HG02970 (cell line): ENCODE results near the gene MAGI1.

Source experiments
- ATAC-seq: cut with Tn5 transposase; IDR thresholded peaks from one replicate; pipeline ENCODE4 v1.9.1; 2021; ENCODE audit warnings: mild to moderate bottlenecking, moderate library complexity, moderate number of reproducible peaks; ENCODE audit not compliant: unreplicated experiment, low FRiP score

Gene MAGI1

DNA sequence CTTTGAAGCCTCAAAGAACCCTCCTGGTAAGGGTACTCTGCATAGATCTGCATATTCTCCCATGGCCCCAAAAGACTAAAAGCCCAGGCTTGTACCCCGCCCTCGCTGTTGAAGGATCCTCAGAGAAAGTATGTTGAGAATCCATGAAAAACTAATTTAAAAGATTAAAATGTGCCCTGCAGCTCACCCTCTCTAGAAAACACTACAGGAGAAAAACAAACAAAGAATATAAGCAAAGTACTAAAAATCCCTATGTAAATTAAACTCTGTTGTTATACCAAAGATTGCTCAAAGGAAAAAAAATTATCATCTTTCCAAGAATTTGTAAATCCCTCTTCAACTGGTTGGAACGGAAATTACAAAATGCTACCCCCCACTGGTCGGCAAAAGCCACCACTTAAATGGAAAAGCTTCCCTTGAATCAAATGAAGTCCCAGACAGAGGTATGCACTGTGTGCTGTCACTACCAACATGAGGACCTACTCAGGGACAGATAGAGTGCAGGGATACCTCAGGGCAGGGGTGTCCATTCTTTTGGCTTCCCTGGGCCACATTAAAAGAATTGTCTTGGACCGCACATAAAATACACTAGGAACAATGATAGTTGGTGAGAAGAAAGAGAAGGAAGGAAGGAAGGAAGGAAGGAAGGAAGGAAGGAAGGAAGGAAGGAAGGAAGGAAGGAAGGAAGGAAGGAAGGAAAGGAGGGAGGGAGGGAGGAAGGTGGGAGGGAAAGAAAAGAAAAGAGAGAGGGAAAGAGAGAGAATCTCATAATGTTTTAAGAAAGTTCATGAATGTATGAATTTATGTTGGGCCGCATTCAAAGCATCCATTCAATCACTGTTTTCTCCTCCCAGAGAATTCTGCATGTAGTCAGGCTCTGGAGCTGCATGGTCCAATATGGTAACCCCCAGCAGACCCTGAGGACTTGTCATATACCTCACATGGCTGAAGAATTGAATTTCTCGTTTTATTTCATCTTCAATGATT lies 88.1 kb downstream of the MAGI1 start:
- ATAC-seq, result no peak

DNA sequence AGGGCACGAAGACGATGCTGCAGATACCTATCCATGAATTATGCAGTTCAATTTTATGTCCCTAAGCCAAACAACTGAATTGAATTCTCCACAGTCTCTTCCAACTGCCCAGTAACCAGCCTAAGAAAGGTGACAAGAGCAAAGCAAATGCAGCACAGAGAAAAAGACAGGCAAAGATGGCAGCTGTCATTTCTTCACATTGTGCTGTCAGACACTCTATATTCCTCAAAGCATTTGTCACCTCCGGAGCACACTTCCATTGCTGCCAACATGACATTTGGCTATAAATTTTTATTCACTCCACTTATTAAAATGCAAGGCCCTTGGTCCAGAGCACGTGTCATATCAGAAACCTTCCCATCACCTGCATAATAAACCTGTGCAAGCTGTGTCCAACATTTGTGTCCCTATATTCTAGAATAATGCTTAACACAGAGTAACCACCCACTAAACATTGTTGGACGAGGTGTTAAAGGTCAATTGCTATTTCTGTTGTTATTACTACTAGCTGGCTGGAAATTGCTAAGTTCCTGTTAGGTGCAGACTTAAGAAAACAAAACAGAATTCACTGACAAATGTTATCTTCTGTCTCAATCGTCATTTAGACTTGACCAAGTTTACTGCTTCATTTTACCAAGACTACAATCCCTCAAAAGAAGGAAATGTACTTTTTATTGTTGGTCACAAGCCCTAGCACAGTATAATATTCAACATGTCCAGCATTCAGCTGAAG lies 89.7 kb downstream of the MAGI1 start:
- no peak for ATAC-seq

DNA sequence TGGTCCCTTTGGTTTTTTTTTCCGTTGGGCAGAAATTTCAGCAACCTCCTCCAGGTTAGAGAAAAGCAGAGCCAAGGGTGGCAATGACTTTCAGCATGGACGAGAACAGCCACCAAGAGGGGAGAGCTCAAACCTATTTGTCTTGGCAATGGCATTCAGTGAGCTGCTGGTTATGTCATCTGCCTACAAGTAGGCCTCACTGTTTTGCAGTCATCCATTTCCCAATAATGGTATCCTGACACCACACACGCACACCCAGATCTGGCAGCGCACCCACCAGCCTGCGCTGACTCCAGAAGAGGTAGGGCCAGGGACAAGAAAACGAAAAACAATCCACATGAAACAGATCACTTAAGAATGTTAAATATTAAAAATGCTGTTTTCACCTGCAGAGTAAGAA lies 92.3 kb downstream of the MAGI1 start:
- no peak for ATAC-seq

DNA sequence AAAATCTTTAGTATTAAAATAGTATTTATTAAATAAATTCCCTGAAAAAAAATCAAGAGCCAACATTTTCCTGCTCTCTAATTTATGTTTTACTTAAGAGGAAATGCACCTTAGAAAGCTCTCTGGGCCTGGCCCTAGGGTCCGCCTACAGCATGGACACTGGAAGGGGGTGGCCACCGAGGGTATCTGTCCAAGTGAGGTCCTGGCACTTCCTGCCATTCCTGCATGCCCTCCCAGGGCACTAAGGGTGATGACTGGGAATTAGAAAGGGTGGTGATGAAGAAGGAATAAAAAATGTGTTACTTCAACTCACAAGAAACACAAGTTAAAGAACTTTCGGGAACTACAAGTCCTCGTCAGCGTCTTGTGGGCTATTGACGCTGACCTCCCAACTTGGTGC lies 92.8 kb downstream of the MAGI1 start:
- no peak for ATAC-seq

DNA sequence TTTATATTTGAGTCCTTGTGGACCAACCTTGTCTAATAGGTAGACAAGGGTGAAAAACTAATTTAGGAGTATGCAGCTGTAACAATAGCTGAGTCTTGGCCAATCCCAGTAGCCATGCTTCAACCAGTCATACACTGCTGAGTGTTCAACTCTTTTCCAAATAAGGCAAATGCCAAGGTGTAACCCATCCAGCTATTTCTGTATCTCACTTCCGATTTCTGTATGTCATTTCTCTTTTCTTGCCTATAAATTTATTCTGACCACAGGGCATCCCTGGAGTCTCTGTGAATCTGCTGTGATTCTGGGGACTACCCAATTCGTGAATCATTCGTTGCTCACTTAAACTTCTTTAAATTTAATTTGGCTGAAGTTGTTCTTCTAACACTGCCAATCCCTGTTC lies 93.2 kb downstream of the MAGI1 start:
- ATAC-seq, result no peak

DNA sequence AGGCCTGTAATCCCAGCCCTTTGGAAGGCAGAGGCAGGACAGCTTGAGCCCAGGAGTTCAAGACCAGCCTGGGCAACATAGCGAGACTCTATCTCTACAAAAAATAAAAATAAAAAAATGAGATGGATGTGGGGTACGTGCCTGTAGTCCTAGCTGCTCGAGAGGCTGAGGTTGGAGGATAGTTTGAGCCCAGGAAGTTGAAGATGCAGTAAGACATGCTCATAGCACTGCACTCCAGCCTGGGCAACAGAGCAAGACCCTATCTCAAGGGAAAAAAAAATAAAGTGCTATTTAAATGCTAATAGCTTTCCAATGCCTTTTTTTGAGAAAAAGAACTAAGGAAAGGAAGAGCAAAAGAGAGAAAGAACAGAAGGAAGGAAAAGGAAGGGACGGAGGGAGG lies 94.5 kb downstream of the MAGI1 start:
- no peak for ATAC-seq

DNA sequence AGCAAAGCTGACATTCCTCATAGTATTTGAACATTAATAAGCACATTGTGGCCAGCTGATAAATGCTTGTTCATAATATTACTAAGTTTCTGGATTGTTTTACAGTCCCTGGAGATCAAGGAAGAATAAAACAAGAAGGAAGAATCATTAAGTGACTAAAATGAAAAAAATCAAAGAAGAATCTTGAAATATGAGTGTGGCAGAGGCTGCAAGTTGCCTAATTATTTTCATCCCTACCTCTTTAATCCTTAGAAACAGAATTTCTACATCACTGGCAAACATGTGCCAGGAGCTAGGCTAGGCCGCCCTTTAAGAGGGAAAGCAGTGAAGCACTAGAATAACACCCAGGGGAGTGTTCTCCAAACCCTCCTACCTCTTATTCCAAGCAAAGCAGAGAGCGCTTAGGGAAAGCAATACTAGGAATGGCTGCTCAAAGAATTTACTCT lies 98.9 kb downstream of the MAGI1 start:
- ATAC-seq, result no peak

DNA sequence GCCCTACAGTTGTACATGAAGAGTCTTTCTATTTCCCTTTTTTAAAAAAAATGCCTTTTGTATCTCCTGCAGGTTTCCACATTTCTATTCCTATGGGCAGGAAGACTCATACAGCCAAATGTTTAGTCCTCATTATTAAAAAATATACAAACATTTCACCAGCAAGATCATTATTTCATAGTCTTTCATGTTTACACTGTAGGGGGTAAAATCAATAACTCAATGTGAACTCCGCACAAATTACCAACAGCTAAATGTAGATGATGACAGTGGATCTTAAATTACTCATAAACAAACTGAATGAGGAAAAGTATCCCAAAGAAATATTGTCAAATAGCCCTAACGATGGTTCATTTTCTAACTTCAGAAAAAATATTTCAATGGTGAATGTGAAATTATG lies 99.5 kb downstream of the MAGI1 start:
- no peak for ATAC-seq

DNA sequence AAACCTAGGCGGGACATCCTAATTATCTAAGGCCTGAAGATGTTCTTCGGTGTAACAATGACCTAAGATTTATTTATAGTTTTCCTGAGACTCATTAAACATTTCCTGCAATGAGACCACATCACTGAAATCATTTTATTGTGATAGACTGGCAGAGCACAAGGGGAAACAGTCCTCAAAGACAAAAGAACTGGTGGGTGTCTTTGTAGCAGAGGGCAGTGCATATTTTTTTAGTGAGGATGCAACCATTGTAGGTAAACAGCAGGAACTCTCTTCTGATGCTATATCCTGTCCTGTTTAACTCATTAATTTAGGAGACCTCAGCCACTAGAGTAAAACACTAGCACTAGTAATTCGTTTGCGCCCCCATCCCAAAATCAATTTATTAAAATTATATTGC lies 100.0 kb downstream of the MAGI1 start:
- ATAC-seq, result no peak

DNA sequence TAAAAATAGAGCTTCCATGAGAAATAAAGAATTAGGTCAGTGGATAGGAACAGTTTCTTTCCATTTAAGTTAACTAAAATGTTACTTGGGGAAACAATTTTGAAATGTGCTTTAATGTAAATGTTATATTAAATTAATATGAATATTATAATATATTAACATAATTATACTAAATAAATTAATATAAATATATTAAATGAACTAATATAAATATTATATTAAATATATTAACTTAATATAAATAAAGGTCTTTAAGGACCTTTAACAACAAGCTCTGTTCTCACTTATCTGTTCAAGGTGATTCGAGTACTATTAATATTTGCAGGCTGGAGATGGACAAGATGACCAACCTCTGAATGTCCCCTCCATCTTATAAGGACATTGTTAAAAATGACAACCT lies 100.6 kb downstream of the MAGI1 start:
- ATAC-seq, result no peak

DNA sequence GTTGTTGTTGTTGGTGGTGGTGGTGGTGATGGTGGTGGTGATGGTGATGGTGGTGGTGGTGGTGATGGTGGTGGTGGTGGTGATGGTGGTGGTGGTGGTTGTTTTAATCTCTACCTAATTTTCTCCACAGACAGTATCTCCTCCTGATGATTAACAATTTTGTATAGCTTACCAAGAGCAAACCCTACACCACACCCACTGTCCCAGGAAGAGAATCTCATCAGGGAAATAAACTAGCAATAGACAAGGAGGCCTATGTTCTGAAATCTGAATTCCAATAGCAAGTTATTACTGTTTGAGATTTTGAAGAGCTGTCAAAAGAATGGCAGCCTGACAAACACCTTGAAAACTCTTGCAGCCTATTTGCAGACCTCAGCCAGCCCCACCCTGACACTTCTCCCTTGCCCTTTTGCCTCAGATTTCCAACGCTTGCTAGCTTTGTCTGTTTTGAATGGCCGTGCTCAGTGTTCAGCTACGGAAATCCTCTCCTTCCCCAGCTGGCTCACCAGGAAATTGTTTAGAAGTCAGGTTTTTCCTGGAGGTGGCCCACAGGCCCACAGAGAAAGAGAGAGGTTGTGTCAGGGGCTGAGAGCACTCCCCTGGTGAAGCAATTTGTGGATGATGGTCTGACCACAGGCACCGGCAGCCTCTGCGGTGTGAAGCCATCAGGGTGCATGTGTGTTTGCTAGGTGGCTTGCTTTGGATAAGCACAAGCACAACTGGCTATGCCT lies 101.6 kb downstream of the MAGI1 start:
- no peak for ATAC-seq

DNA sequence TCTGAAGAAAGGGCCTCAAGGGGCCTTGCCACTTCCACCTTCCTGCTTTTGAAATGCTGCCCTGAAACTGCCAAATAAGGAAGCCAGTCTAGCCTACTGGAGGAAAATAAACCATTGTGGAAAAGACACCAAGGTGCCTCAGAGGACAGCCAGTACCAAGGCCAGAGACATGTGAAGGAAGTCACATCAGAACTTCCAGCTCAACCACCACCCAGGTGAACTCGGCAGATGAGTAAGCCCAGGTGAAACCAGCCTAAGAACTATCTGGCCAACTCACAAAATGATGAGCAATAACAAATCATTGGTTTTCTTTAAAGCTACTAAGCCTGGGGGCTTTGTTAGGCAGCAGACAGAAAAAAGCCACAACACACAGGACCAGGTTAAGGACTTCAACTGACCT lies 103.0 kb downstream of the MAGI1 start:
- ATAC-seq, result no peak

DNA sequence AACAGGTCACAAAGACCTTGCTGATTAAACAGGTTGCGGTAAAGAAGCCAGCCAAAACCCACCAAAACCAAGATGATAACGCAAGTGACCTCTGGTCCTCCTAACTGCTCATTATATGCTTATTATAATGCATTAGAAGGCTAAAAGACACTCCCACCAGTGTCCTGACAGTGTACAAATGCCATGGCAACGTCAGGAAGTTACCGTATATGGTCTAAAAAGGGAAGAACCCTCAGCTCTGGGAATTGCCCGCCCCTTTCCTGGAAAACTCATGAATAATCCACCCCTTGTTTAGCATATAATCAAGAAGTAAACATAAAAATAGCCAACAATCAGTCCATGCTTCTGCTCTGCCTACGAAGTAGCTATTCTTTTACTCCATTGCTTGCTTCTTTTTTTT lies 108.1 kb downstream of the MAGI1 start:
- ATAC-seq, result no peak

DNA sequence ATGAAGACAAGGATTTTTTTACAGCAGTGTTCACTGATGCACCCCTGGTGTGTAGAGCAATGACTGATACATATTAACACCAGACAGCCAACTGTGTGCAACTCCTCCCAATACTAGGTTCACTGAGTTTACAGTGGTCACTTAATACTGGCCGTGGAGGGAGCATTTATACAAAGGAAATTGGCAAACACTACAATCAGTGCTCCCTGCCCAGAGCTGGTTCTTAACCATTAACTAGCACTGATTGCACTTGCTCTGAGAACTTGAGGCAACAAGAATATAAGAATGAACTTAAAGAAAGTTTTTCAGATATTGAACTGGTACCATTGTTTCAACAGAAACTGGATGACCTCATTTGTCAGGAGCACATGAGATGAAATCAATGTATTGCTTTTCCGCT lies 110.6 kb downstream of the MAGI1 start:
- ATAC-seq, result no peak

DNA sequence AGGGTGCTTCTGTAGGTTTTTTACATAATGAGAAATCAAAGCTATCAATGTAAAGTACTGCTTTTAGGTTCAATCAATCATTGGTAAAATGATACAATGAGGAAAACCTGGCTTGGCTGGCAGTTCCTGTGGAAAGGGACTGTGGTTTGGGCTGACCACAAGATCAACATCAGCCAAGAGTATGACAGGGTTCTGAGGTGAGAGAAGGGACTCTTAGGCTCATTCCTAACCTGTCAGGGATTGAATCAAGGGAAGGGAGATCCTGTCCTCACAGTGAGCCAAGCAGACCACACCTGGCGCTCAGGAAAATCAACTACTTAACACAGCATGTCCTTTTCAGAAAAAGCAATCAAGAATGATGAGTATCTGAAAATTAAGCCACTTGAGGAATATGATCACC lies 111.1 kb downstream of the MAGI1 start:
- ATAC-seq, result no peak

DNA sequence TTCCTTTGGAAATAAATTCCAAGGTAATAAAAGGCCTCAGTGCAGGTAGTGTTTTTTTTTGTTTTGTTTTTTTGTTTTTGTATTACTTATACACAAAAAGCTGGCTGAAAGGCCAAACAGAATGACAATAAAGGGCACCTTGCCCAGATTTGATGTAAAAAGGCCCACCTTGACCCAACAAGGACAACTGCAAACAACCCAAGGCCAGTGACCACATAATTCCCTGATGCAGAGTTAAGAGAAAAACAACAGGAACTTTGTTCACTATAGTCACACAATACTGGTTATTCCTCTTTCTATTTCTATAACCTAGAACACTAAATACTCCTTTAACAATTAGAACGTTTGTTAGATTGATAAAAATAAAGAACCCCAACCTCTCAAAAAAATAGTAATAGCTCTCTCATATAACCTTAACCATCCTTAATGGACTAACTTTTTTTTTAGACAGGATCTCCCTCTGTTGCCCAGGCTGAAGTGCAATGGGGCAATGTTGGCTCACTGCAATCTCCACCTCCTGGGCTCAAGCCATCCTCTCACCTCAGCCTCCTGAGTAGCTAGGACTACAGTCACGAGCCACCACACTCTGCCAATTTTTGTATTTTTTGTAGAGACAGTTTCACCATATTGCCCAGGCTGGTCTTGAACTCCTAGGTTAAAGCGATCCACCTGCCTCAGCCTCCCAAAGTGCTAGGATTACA lies 113.3 kb downstream of the MAGI1 start:
- no peak for ATAC-seq

DNA sequence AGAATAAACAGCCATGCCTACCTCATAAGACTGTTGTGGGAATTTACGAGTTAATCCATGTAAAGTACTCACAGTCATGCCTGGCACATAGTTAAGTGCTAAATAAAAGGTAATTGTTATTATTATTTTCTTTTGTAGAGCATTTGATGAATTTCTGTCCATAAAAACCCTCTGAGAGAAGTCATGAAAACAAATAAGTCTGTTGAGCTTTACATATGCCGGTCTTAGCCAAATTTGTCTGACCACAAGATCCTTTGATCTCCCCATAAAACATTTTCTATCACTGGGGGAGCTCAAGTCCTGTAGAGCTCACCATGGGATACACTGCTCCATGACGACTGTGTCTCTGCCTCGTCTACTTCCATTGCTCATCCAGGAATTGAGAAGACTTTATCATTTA lies 114.0 kb downstream of the MAGI1 start:
- ATAC-seq, result no peak

DNA sequence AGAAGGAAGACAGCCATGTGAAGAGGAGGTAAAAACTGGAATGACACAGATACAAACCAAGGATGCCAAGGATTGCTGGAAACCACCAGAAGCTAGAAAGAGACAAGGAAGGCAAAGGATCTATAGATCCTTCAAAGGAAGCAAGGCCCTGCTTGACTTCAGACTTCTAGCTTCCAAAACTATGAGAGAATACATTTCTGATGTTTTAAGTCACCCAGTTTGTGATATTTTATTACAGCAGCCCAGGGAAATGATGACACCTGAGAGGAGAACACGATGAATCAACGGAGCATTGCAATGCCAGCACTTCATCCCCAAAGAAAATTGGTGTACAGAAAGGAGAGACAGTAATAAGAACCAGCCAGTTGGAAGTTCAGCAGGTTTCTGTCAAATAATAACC lies 116.3 kb downstream of the MAGI1 start:
- ATAC-seq, result no peak

DNA sequence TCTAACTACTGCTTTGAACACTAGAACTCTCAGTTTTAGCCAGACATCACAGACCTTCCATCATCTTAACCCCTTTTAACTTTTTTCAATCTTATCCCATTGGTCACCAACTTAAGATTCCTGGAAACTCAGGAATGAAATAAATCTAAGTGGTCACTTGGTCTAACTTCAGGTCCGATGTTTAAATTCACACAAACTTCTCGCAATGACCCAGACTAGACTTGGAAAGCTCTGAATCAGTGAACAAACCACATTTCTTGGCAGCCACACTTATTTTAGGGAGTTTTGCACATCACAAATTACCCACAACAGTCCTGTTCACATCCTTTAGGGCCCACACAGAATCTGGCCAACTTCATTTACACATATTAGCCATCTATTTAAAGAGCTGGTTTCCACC lies 118.9 kb downstream of the MAGI1 start:
- no peak for ATAC-seq

DNA sequence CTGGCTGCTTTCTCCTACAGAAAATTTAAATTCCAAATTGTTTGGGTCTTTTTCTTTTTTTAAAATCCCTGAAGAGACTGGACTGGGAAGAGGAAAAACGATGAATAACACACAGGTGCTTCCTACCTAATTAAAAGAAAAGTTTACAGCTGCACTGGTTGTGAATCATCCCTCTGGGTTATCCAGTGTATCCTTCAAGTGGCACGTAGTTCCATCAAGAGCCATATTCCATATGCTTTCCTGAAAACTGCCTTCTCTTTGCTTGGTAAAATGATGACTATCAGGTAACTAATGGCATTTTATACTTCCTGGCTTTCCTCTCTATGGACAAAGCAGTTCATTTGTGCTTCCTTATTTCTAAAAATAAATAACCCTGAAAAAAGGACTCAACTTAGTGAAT lies 123.2 kb downstream of the MAGI1 start:
- no peak for ATAC-seq
